H1 (cell line): ENCODE results near the gene CPXM2. TPM values are rescaled to one million over a fixed set of nuclear protein-coding genes. Genes with fewer than 3 reads are reported as not detected.

ENCODE experiments used
- CTCF ChIA-PET: fragments of 300-600 bp; sonication (Branson Sonifier 250); formaldehyde crosslinking; loops from one replicate; lab custom pipeline; 2021; ENCODE audit not compliant: partially characterized antibody; lab: Charles Lee
- POLR2A ChIA-PET: fragments of 300-600 bp; sonication (Branson Sonifier 250); formaldehyde crosslinking; loops from one replicate; lab custom pipeline; 2021; ENCODE audit warnings: inconsistent platforms; ENCODE audit not compliant: partially characterized antibody; lab: Charles Lee
- DNase-seq, 2 experiments: peaks; one replicate each; pipeline versions ENCODE4 v3.0.0 to v3.0.0-alpha.2; 2010 to 2022; ENCODE audit warnings: low spot score in 2 of 2, low read depth in 1 of 2, mixed read lengths in 1 of 2
- FAIRE-seq: peaks from 2 replicates; lab custom pipeline; 2011; peaks lifted over from hg19 to GRCh38; lab: Jason Lieb, UNC
- H2AFZ ChIP-seq: 2 replicates; pipeline ENCODE4 v1.8.1; 2012; ENCODE audit warnings: low read length, inconsistent platforms
- H2AK5ac ChIP-seq: 2 replicates; pipeline ENCODE4 v1.6.1; 2013; ENCODE audit warnings: low read depth, low read length
- H2BK120ac ChIP-seq: replicated peaks from 2 replicates; pipeline ENCODE3; 2013; ENCODE audit warnings: low read depth, low read length, inconsistent platforms
- H2BK12ac ChIP-seq: 2 replicates; pipeline ENCODE4 v1.6.1; 2013; ENCODE audit warnings: low read depth, low read length
- H2BK15ac ChIP-seq: 2 replicates; pipeline ENCODE4 v1.6.1; 2013; ENCODE audit warnings: low read length
- H2BK20ac ChIP-seq: 2 replicates; pipeline ENCODE4 v1.6.1; 2013; ENCODE audit warnings: low read length
- H2BK5ac ChIP-seq: 2 replicates; pipeline ENCODE4 v1.6.1; 2013; ENCODE audit warnings: low read depth, low read length
- H3K14ac ChIP-seq: 2 replicates; pipeline ENCODE4 v1.6.1; 2013; ENCODE audit warnings: inconsistent platforms; ENCODE audit not compliant: insufficient read length
- H3K18ac ChIP-seq: 2 replicates; pipeline ENCODE4 v1.6.1; 2013; ENCODE audit warnings: low read length; ENCODE audit errors: extremely low read depth
- H3K23ac ChIP-seq: 2 replicates; pipeline ENCODE4 v1.6.1; 2013; ENCODE audit warnings: inconsistent platforms; ENCODE audit not compliant: insufficient read length
- H3K23me2 ChIP-seq: 2 replicates; pipeline ENCODE4 v1.6.1; 2013; ENCODE audit warnings: low read depth, low read length
- H3K27ac ChIP-seq: 2 replicates; pipeline ENCODE4 v1.6.1; 2011; ENCODE audit warnings: low read depth, low read length, inconsistent platforms
- H3K27me3 ChIP-seq, 4 experiments: replicated peaks in 1 of 4; 1 replicate in 1 of 4; 2 replicates in 3 of 4; pipeline versions ENCODE4 v1.6.1 to v1.8.1; 2011 to 2013; ENCODE audit warnings: low read length in 3 of 4, mild to moderate bottlenecking in 3 of 4, inconsistent platforms in 2 of 4, mixed read lengths in 2 of 4, moderate library complexity in 1 of 4; ENCODE audit not compliant: control insufficient read depth in 3 of 4, insufficient read depth in 3 of 4; ENCODE audit errors: extremely low read depth in 1 of 4
- H3K36me3 ChIP-seq, 4 experiments: 2 replicates each; pipeline versions ENCODE4 v1.6.1 to v1.8.1; 2011 to 2013; ENCODE audit warnings: mild to moderate bottlenecking in 4 of 4, low read length in 3 of 4, moderate library complexity in 2 of 4, control low read depth in 1 of 4, inconsistent platforms in 1 of 4; ENCODE audit not compliant: insufficient read depth in 4 of 4, control insufficient read depth in 2 of 4
- H3K4ac ChIP-seq: replicated peaks from 2 replicates; pipeline ENCODE3; 2013; ENCODE audit warnings: low read length, low read depth, mixed read lengths, inconsistent platforms; ENCODE audit not compliant: insufficient read length
- H3K4me1 ChIP-seq, 4 experiments: replicated peaks in 1 of 4; 1 replicate in 1 of 4; 2 replicates in 3 of 4; pipeline versions ENCODE4 v1.6.1 to v1.8.1; 2011 to 2013; ENCODE audit warnings: low read length in 3 of 4, inconsistent platforms in 2 of 4, mixed read lengths in 1 of 4; ENCODE audit not compliant: insufficient read depth in 4 of 4, control insufficient read depth in 3 of 4
- H3K4me2 ChIP-seq, 2 experiments: 2 replicates each; pipeline versions ENCODE4 v1.6.1 to v1.8.1; 2011 to 2013; ENCODE audit warnings: low read depth in 2 of 2, low read length in 2 of 2, control low read depth in 1 of 2, inconsistent platforms in 1 of 2, mild to moderate bottlenecking in 1 of 2; ENCODE audit not compliant: insufficient read depth in 1 of 2
- H3K4me3 ChIP-seq, 4 experiments: fragments of 200-600, 300-600 bp in 1 of 4; sonication (generic), shearing (Covaris generic), sonication (Bioruptor Twin) in 1 of 4; 2 replicates each; pipeline versions ENCODE4 v1.5.1 to v1.8.1; 2011 to 2016; ENCODE audit warnings: low read length in 4 of 4, low read depth in 3 of 4, control low read depth in 2 of 4, inconsistent platforms in 2 of 4, mild to moderate bottlenecking in 2 of 4, mixed read lengths in 1 of 4, moderate library complexity in 1 of 4; ENCODE audit not compliant: insufficient read depth in 2 of 4; ENCODE audit errors: extremely low read depth in 1 of 4
- H3K56ac ChIP-seq: replicated peaks from 2 replicates; pipeline ENCODE3; 2013; ENCODE audit warnings: low read depth, mild to moderate bottlenecking, mixed read lengths, low read length, inconsistent platforms; ENCODE audit not compliant: insufficient read length
- H3K79me1 ChIP-seq: 2 replicates; pipeline ENCODE4 v1.6.1; 2013; ENCODE audit warnings: low read depth, low read length, control low read depth
- H3K79me2 ChIP-seq, 2 experiments: 2 replicates each; pipeline versions ENCODE4 v1.6.1 to v1.8.1; 2012 to 2013; ENCODE audit warnings: low read length in 2 of 2, mild to moderate bottlenecking in 2 of 2, inconsistent platforms in 1 of 2; ENCODE audit not compliant: insufficient read depth in 2 of 2, control insufficient read depth in 1 of 2
- H3K9ac ChIP-seq, 4 experiments: replicated peaks in 1 of 4; 1 replicate in 1 of 4; 2 replicates in 3 of 4; pipeline versions ENCODE4 v1.6.1 to v1.8.1; 2011 to 2013; ENCODE audit warnings: low read depth in 3 of 4, low read length in 3 of 4, control low read depth in 2 of 4, mild to moderate bottlenecking in 2 of 4, moderate library complexity in 2 of 4, inconsistent platforms in 1 of 4; ENCODE audit errors: extremely low read depth in 1 of 4
- H3K9me3 ChIP-seq, 2 experiments: 2 replicates each; pipeline versions ENCODE4 v1.6.1 to v1.8.1; 2012 to 2013; ENCODE audit warnings: mild to moderate bottlenecking in 2 of 2, moderate library complexity in 2 of 2, control low read depth in 1 of 2, inconsistent platforms in 1 of 2, low read depth in 1 of 2, low read length in 1 of 2, mixed read lengths in 1 of 2; ENCODE audit not compliant: insufficient read depth in 2 of 2
- H4K20me1 ChIP-seq, 2 experiments: replicated peaks in 1 of 2; 2 replicates each; pipeline versions ENCODE3 to v1.8.1; 2011 to 2013; ENCODE audit warnings: inconsistent platforms in 2 of 2, low read length in 2 of 2, mild to moderate bottlenecking in 1 of 2; ENCODE audit not compliant: insufficient read depth in 2 of 2, control insufficient read depth in 1 of 2
- H4K5ac ChIP-seq: 2 replicates; pipeline ENCODE4 v1.6.1; 2013; ENCODE audit warnings: low read length, low read depth, mixed read lengths, inconsistent platforms; ENCODE audit not compliant: insufficient read length
- H4K8ac ChIP-seq: 2 replicates; pipeline ENCODE4 v1.8.0; 2013; ENCODE audit warnings: mild to moderate bottlenecking, moderate library complexity, low read length, inconsistent platforms; ENCODE audit not compliant: insufficient read depth; ENCODE audit errors: extremely low read depth
- H4K91ac ChIP-seq: replicated peaks from 2 replicates; pipeline ENCODE3; 2013; ENCODE audit warnings: low read length, mixed read lengths, inconsistent platforms; ENCODE audit not compliant: insufficient read length
- CBX8 ChIP-seq: fragments of 300-800, 300-1000 bp; sonication (generic); IDR thresholded peaks from 2 replicates; pipeline ENCODE4 v1.7.1; 2016; ENCODE audit warnings: low read depth, low read length, borderline replicate concordance
- SRF ChIP-seq: IDR thresholded peaks from 2 replicates; pipeline ENCODE4 v1.6.1; 2011; ENCODE audit warnings: mild to moderate bottlenecking, low read depth, low read length, moderate library complexity
- WGBS, 2 experiments: shearing (Covaris generic) in 1 of 2; methylation state at CpG; one replicate each; pipeline versions ENCODE4 v1.1.6 to v1.1.7; 2013 to 2015; ENCODE audit warnings: low lambda C conversion rate in 2 of 2, mixed read lengths in 2 of 2, inconsistent platforms in 1 of 2, low coverage in 1 of 2, missing lambda C conversion rate in 1 of 2; ENCODE audit not compliant: insufficient replicate concordance in 2 of 2, insufficient coverage in 1 of 2, insufficient read length in 1 of 2; ENCODE audit errors: extremely low coverage in 1 of 2, missing lambda C conversion rate in 1 of 2; 5-methylcytosine and 5-hydroxymethylcytosine counted together
- polyA plus RNA-seq, 7 experiments: library from polyadenylated mRNA; depleted of rRNA in 3 of 7; stranded (reverse) in 5 of 7; unstranded in 2 of 7; fragments of >200 nt in 5 of 7; fragments of 200-250 nt in 2 of 7; gene quantifications; 1 replicate in 5 of 7; 2 replicates in 1 of 7; 4 replicates in 1 of 7; pipeline versions ENCODE4 v1.2.1 to v1.2.3, GENCODE V29; 2011 to 2013; ENCODE audit warnings: missing spikeins in 2 of 7, mixed read lengths in 2 of 7
- total RNA-seq: library from RNA; stranded (reverse); fragmentation: NEBNext Ultra II Directional; extraction: Animal tissue kit (Norgen Biotek cat#: 25700); gene quantifications from 2 replicates; pipeline ENCODE4 v1.2.1, GENCODE V29; 2021

CPXM2 gene
- total and polyA plus RNA-seq, 2 of the 8 experiments (the other 6 are each of a cell fraction or from before 2014, with no cell fraction given): 2.4 to 2.9 TPM

DNA sequence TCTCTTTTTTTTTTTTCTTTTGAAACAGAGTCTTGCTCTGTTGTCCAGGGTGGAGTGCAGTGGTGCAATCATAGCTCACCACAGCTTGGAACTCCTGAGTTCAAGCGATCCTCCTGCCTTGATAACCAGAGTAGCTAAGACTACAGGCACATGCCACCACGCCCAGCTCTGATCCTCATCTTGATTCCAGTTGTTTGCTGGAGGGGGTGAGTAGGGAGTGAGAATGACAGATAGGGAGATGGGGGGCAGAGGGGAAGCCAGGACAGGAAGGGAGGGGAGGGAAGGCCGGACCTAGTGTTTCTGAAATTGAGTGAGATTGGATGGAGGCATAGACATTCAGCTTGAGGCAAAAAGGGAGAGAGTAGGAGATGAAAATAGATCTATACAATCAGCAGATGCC lies 25.2 kb upstream of the CPXM2 start:
- H3K79me2 ChIP-seq: no peaks in the 10 kb centered on the region
- no peak overlapping the region for H2BK120ac ChIP-seq
- H2AK5ac ChIP-seq: no peak overlapping the region
- H3K18ac ChIP-seq: no peak overlapping the region
- CTCF ChIA-PET: interaction anchor here (1.0 to 1.7 kb wide), 4 partner anchors 17 to 214 kb away, joined by 3 to 8 read pairs (median 4); no protein-coding TSS in a partner anchor
- no peak overlapping the region for H2BK5ac ChIP-seq
- 94% methylated on average over 3 of the region's 3 CpGs; no CpG with 5 or more reads in 1 of the 2 experiments for WGBS, 2 experiments
- peaks cover 0 to 4% of the 10 kb centered on the region in 2 experiments; a peak in 1 of 4 replicates for H3K9me3 ChIP-seq
- no peak overlapping the region for H2BK15ac ChIP-seq
- TF ChIP-seq CBX8 (no peak), SRF (no peak)
- no peaks in the 10 kb centered on the region for H3K79me1 ChIP-seq
- H4K5ac ChIP-seq: no peak overlapping the region
- DNase-seq: no peak
- POLR2A ChIA-PET: no interaction called here
- H4K8ac ChIP-seq: 0 out of 2 replicates have a peak overlapping the region, but pooled peaks have one; percentile 53
- H3K4me2 ChIP-seq: no peak overlapping the region
- no peak overlapping the region for H4K91ac ChIP-seq
- no peak for FAIRE-seq
- H3K23me2 ChIP-seq: peaks cover 3% of the 10 kb centered on the region; the same call in 1 of the 2 replicates
- H3K27me3 ChIP-seq: no peaks in the 10 kb centered on the region
- no peaks in the 10 kb centered on the region for H3K36me3 ChIP-seq
- no peak overlapping the region for H2BK12ac ChIP-seq
- H3K4me3 ChIP-seq: no peak overlapping the region
- H3K27ac ChIP-seq: no peak overlapping the region
- no peak overlapping the region for H3K56ac ChIP-seq
- H3K14ac ChIP-seq: no peak overlapping the region
- H3K9ac ChIP-seq: no peak overlapping the region
- peaks cover 0 to 11% (median 5%) of the 10 kb centered on the region in 4 experiments; a peak in 6 of 7 replicates for H3K4me1 ChIP-seq
- no peak overlapping the region for H3K23ac ChIP-seq
- H3K4ac ChIP-seq: no peak overlapping the region
- H2BK20ac ChIP-seq: no peak overlapping the region
- no peak overlapping the region for H2AFZ ChIP-seq
- no peaks in the 10 kb centered on the region for H4K20me1 ChIP-seq
